Stimulated activated CD4-positive, alpha-beta T cell treated with anti-CD3 and anti-CD28 coated beads, Interleukin-15, amount 100 ng/mL, for 48 hours (primary cell): Measurements from ENCODE around the gene TMEM244.
"Not testable (repeated sequence)": the region's sequence is repeated elsewhere in the genome, so short reads cannot be mapped to it uniquely, and the experiment has no call there.

ENCODE experiments used
- DNase-seq, 2 donors: peaks; one replicate each; pipeline ENCODE4 v3.0.0-alpha.2; 2020; ENCODE audit warnings: low read depth in 2 of 2

TMEM244 gene

DNA sequence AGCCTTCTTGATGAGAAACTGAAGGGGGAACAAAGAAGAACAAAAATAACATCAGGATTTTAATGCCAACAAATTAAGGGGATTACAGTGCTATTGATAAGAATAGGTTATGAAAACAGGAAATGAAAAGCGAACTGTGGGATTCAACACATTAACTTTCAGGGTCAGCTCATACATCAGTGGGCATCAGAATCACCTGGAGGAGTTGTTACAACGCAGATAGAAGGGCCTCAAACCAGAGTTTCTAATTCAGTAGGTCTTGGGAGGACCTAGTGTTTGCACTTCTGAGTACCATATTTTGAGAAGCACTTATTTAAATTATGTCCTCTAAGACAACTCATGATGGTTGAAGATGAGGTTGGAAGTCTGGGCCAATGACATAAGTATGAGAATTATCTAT, 5.6 kb upstream of the TMEM244 start:
- DNase-seq = no peak

DNA sequence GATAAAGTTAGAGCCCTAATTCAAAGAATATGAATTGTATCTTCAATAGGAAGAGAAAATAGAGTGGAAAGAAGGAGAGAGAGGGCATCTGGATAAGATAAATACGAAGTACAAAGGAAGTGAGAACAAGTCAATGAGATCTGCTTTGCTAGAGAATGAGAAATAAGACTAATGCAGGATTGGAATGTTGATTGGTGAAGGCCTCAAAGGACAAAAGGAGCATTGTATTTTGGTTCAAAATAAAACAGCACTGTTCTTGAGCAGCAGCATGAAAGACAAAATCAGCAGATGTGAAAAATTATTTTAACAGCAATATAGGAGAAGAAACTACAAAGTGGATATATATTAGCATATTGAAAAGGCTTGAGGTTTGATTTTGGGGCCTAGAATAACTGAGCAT, 5.1 kb upstream of the TMEM244 start:
- DNase-seq = no peak

DNA sequence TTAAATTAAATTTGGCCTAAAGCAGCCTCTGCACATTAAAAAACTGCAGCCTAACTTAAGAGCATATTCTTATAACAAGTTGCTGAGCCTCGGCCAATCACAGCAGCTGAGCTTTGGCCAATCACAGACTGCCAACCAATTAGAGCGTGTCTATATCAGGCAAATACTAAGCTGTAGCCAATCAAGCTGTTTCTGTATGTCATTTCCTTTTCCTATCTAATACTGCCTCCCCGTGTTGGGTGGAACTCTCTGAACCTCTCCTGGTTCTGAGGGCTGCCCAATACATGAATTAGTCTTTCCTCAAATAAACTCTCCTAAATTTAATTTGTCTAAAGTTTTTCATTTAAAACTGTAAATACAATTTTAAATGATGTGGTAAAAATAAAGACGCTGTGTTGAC, 3.9 kb upstream of the TMEM244 start:
- no peak for DNase-seq

DNA sequence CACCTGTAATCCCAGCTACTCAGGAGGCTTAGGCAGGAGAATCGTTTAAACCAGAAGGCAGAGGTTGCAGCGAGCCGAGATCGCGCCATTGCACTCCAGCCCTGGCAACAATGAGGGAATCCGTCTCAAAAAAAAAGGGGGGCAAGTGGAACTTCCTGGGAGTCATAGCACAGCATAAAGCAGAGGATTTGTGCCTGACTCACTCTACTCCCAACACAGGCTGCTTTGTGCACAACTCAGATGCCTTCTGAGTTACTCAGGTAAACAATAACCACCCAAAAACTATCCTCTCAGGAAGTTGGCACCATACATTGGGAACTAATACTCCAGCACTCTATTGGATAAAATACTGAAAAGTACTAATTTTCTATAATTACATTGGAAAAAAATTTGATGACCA, 2.5 kb upstream of the TMEM244 start:
- DNase-seq = no peak

DNA sequence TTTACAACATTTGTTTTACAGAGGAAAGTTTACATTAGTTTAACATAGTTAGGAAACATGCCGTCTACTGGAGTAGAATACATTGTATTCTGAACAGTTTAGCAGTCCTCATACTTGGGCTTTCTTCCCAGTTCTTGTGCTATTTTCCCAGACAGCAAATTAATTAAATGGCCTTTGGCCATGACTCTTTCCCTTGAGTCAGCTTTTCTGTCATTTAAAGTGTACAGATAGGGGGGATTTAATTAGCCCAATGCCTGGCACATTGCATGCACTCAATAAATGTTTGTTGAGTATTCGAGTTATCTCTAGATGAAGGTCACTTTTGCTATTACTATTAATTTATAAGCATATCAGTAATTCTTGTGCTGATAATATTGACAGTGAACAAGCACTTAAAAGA, 1.6 kb downstream of the TMEM244 start:
- DNase-seq = no peak

DNA sequence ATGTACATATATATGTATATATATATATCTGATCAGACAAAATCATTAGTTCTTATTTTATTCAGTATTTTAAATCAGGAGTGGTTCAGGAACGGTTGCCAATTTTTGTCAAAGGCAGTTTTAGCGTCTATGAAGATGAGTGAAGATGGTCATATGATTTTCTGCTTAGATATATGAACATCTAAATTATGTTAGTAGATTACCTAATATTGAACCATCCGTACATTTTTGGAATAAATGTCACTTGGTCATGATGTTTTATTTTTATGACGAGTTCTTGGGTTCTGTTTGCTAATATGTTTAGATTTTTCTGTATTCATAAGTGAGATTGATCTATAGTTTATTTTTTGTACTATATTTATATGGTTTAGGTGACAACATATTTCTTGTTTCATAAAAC, 3.3 kb downstream of the TMEM244 start:
- DNase-seq = no peak

DNA sequence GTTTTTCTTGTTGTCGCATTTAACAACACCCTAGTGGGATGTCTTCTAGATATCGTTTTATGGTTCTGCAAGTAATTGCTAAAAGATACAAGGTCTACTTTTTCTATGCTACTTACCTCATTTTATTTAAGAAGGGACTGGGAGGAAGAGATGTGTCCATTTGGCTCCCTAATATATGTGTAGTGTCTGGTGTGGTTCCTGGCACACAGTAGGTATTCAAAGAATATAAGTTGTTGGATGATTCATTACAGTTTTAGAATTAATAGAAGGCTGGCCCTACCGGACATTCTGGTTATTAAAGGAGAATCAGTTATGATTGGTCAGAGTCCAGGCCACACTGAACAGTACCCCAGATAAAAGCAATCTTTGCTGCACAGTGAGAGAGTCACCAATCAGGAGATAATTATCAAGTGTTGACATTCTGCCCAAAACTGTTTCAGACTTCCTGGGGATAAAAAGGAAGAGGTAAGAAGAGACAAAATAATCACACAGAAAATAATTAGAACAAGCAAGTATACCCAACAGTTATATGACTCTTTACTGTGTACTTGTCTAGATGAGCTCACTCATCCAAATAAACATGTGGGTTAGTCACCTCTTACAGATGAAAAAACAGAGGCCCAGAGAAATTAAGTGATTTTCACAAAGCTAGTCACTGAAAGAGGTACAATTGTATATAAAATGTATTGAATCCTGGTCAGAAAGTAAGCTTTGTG, 7.0 kb downstream of the TMEM244 start:
- DNase-seq = no peak

DNA sequence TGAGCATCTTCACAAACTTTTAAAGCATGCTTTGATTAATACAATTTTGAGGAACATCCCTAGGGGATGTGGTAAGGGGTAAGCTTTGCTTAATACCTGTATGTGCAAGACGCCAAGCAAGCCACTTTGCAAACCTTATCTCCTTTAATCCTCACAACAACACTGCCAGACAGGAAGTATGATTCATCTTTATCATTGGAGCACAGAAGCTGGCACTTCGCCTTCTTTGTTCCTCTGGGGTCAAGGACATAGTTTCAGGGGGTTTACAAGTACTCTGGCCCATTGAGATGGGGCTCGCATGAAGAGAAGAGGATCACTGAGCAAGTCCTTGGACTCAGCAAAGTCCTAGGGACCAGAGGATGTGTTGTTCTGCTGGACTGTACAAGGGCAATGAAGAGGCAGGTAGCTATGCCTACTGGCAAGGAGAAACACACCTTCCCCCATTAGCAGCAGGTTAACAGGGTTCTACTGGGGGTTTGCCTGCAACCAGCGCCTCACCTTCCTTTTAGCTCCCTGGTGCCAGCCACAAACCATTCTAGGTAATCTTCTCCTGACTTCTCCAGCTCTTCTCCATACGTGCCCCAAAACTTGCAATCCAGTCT, 8.8 kb downstream of the TMEM244 start:
- no peak for DNase-seq

DNA sequence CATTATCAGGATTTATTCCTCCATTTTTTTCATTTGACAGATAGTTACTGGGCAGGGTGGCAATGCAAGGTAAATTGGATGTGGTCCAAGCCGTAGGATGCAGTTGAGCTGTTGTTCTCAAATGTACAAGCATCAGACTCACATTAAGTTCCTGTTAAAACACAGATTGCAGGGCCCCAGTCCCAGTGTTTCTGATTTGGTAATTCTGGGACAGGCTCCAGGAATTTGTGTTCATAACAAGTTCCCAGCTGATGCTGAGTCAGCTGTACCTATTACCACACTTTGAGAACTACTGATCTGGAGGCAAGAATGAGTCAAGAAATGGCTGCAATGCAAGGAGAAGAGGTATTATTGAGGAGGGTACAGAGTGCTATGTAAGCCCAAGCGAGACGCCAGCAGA, 11.7 kb downstream of the TMEM244 start:
- no peak for DNase-seq

DNA sequence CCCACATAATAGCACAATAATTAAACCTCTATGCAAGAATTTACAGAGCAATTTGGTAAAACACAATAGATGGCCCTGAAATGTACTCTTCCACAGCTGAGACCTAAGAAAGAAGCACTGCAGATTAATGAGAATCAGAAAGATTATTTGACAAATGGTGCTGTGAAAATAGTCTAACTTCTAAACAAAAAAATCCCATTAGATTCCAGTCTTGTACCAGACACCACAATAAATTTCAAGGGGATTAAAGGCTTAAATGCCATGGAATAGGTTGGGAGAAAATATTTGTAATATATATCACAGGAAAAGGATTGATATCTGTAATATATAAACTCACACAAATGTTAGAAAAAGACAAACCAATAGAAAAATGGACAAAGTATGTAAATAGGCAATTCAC, 14.4 kb downstream of the TMEM244 start:
- no peak for DNase-seq

DNA sequence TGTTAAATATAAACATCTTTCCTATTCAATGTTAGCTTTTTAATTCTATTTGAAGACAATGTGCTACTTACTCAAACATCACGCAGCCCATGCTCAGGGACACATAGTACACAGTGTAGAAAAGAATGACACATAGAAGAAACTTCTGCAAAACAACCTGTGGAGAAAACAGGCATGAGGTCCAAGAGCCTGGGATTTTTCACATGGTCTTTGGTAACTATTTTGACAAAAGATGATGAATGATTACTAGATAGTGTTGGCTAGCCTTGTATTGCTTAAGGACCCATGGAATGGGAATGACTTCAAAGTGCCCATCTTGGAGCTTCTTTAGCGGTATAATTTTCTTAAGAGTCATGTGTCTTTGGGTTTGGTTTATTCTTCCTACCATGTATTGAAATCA, 15.4 kb downstream of the TMEM244 start:
- DNase-seq = no peak

DNA sequence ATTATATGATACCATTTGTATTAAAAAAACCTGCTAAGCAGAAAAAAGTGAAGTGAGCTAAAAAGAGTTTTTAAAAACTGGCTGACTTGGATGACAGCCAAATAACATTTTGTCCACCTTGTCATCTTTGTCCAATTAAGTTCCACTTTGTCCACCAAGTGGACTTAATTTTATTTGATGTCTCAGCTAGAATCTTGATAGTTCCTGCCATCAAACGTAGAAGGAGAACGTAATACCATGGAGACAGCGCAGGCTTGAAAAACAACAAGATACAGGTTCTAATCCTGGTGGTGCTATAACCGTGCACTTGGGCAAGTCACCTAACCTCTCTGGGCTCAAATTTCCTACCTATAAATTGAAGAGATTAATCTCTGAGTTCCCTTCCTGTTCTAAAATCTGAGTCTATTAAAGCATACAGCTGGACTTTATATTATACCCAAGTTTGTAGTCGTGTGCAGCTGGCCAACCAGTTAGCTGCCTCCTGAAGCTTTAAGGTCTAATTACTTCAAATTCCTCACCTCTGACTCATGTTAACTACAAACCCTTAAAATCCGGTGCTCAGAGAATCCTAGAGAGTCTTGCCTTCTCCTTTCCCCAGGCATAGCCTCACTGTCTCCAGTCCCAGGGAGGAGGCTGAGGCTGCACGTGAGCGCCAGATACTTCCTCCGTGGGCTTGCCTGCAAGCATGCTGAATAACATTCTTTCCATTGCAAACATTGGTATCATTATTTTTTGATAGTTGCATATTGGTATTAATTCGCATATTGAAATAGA, 16.8 kb downstream of the TMEM244 start:
- DNase-seq = no peak

DNA sequence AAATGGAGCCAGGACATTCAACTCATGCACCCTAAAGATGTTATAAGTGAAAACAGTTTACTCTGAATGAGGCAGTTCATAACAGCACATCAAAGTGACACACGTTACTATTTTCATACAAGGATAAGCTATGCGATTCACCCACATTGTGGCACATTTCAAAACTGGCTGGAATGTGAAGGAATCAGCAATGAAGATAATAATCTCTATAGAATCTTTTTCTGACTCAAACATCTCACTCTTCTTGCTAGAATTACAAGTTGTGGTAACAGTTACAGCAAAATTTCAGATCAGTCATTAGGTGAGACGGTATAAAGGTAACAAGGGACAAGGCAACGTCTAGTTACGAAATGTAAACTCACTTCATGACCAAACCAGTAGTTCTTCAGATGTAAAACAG, 17.5 kb downstream of the TMEM244 start:
- DNase-seq = no peak

DNA sequence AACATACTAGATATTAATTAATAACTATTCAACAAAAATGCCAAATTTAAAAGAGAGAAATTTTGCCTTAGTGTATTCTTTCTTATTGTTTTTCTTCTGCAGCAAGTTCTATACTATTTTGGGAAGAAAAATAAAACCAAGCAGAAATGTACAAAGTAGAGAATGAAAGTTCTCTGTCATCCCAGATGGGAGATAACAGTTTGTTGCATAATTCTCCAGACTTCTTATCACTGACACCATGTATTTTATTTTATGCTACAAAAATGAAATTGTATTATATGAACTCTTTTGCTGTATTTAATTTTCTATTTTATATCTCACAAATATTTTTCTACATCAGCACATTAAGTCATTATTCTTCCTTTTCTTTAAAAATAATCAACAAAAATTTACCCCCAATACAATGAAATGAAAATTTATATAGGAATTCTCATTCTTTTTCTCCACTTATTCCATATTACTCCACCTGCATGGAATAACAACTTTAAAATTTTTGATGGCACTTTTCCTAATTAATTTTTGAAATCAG, 18.2 kb downstream of the TMEM244 start:
- DNase-seq = no peak

DNA sequence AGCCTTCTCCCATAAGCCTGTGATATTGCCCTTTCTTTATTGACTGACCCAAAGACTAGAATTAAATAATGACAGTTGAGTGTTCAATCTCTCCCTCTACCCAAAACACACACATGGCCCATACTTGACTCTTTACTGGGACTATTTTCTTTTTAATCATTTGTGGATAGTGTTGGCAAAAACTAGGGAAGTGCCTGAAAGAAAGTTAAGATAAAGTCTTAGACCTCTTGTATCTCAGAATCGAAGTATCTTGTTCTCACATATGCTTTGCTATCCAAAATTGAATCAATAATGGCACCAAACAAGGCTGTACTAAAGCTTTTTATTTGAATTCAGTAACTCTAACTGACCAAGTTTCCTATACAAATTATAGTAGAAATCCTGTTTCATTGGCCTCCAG, 19.0 kb downstream of the TMEM244 start:
- no peak for DNase-seq

DNA sequence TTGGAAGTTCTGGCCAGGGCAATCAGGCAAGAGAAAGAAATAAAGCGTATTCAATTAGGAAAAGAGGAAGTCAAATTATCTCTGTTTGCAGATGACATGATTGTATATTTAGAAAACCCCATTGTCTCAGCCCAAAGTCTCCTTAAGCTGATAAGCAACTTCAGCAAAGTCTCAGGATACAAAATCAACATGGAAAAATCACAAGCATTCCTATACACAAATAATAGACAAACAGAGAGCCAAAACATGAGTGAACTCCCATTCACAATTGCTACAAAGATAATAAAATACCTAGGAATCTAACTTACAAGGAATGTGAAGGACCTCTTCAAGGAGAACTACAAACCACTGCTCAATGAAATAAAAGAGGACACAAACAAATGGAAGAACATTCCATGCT, 21.6 kb downstream of the TMEM244 start:
- not testable (repeated sequence) for DNase-seq

DNA sequence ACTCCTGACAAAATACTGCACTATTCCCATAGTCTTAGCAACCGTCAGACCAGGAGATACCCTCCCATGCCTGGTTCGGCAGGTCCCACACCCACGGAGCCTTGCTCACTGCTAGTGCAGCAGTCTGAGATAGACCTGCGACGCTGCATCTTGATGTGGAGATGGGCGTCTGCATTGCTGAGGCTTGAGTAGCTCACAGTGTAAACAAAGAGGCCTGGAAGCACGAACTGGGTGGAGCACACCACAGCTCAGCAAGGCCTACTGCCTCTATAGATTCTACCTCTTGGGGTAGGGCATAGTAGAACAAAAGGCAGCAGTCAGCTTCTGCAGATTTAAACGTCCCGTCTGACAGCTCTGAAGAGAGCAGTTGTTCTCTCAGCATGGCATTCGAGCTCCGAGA, 25.4 kb downstream of the TMEM244 start:
- no peak for DNase-seq

DNA sequence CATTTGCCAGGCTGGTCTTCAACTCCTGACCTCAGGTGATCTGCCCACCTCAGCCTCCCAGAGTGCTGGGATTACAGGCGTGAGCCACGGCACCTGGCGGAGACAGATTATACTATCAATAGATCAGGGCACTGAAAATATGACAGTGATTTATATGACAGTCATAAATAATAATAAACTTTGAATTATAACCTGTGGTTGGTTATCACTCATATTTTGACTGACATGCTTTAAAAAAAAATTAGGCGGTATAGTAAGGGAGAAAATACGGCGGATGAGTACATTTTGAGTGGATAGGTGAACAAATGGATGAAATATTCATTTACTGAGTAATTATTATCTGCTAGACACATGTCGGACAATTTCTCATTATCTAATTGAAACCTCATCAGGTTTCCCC, 28.8 kb downstream of the TMEM244 start:
- DNase-seq = no peak

DNA sequence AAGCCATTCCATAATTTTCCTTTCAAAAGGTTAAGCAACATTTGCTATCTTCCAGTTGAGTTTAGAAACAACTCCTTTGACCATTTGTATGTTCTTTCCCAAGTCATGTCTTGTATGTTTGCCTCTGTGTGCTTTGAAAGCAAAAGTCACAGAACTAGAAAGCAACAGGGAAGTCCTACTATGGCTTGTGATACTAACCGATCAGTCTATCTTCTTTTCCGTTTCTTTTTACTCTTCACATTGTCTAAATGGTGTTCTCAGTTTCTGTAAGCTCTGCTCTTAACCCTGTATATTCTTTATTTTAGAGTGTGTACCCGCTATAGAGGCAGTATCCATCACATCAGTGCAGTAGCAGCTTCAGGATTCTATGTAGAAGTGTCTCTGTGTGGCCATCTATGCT, 32.9 kb downstream of the TMEM244 start:
- no peak for DNase-seq

DNA sequence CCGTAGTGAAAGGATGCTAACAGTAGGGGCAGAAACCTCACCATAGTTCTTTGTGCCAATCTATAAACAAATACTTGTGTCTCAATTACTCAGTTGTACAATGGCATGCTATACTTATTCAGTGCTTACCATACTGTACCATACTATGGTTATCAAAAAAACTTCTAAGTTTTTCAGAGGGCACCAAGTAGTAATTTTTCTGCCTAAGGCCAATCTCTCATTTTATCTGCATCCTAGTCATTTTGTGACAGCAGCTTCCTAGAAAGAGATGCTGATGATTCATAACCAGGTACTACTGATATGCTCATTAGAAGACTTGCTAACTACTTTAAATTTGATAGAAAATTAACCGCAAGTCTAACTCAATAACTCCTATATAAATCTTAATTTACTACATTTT, 42.9 kb downstream of the TMEM244 start:
- DNase-seq = no peak

DNA sequence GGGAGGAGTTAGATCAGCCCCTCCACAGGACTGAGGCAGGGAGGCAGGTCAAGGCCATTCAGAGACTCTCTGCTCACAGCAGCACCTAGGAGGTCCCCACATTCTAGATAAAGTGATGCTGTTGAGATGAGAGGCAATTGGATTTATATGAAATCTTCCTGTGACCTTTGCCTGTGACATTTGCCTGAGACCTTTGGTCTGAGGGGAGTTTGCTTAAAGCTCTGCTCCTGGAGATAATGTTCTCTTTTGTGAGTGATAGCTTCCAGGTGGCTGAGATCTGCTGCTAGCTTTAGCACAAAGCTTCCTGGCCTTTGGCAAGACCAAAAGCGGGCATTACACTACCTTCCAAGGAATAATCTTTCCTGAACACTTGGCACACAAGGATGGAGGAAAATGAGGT, 43.3 kb downstream of the TMEM244 start:
- DNase-seq = no peak

DNA sequence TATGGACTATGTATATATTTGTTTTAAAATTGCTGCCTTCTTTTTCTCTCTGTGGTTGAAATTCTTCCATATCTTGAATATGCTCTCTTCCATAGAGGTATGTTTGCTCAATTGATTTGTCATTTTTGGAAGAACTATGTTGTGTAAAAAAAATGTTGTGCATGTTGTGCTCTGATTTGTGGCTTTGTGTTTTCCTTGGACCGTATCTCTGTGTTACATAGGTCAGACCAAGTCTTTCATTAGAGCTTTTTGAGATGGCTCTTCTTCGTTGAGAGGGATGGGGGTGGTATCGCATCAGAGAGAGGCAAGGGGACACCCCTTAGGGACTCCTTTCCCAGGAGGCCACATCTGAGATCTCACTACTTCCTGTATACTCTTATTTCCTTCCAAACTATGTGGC, 43.8 kb downstream of the TMEM244 start:
- no peak for DNase-seq
